Measurements from ENCODE around the gene RETSAT. TPM values are rescaled to one million over a fixed set of nuclear protein-coding genes. Genes with fewer than 3 reads are reported as not detected.

The RETSAT gene
- total and polyA plus RNA-seq, 2 of the 13 experiments (the other 11 are each of a cell fraction or from before 2014, with no cell fraction given) = 46.7 to 61.0 TPM

- TF ChIP-seq ZNF160 (CRISPR knock-in tag; IDR thresholded peaks at IDR 0.05) = no peak
- TF ChIP-seq SOX6 (IDR thresholded peaks at IDR 0.05) = no peak
- peak; percentile 35 for TF ChIP-seq SOX6 (CRISPR knock-in tag; IDR thresholded peaks at IDR 0.05)
- no peak for TF ChIP-seq CREBL2 (CRISPR knock-in tag; IDR thresholded peaks at IDR 0.05; ENCODE audit: borderline replicate concordance)
- no peak for TF ChIP-seq ZFP36L1 (CRISPR knock-in tag; IDR thresholded peaks at IDR 0.05)
- no peak for TF ChIP-seq SYNCRIP (IDR thresholded peaks at IDR 0.05; ENCODE audit: insufficient read depth, low read depth, low read length)
- TF ChIP-seq SNAI1 (CRISPR knock-in tag; IDR thresholded peaks at IDR 0.05; ENCODE audit: borderline replicate concordance) = no peak
- peak; percentile 37; the same call in 1 of the 2 replicates for TF ChIP-seq ARID4A (CRISPR knock-in tag; IDR thresholded peaks at IDR 0.05; ENCODE audit: borderline replicate concordance)
- no peak for TF ChIP-seq ZMYM2 (CRISPR knock-in tag; IDR thresholded peaks at IDR 0.05)
- TF ChIP-seq MATR3 (CRISPR knock-in tag; IDR thresholded peaks at IDR 0.05) = 0 out of 2 replicates have a peak, but pooled peaks have one; percentile 29
- no peak for TF ChIP-seq JUNB (CRISPR knock-in tag; IDR thresholded peaks at IDR 0.05; ENCODE audit: borderline replicate concordance)
- TF ChIP-seq ZNF558 (CRISPR knock-in tag; IDR thresholded peaks at IDR 0.05; ENCODE audit: borderline replicate concordance) = no peak
- TF ChIP-seq ZNF580 (CRISPR knock-in tag; IDR thresholded peaks at IDR 0.05; ENCODE audit: borderline replicate concordance, low read depth) = 0 out of 2 replicates have a peak, but pooled peaks have one; percentile 49
- TF ChIP-seq PHF8 (CRISPR knock-in tag; IDR thresholded peaks at IDR 0.05) = no peak; the same call in 1 of the 2 replicates
- no peak for TF ChIP-seq ZKSCAN1 (IDR thresholded peaks at IDR 0.05; ENCODE audit: low read length)
- TF ChIP-seq, protein P1, sequence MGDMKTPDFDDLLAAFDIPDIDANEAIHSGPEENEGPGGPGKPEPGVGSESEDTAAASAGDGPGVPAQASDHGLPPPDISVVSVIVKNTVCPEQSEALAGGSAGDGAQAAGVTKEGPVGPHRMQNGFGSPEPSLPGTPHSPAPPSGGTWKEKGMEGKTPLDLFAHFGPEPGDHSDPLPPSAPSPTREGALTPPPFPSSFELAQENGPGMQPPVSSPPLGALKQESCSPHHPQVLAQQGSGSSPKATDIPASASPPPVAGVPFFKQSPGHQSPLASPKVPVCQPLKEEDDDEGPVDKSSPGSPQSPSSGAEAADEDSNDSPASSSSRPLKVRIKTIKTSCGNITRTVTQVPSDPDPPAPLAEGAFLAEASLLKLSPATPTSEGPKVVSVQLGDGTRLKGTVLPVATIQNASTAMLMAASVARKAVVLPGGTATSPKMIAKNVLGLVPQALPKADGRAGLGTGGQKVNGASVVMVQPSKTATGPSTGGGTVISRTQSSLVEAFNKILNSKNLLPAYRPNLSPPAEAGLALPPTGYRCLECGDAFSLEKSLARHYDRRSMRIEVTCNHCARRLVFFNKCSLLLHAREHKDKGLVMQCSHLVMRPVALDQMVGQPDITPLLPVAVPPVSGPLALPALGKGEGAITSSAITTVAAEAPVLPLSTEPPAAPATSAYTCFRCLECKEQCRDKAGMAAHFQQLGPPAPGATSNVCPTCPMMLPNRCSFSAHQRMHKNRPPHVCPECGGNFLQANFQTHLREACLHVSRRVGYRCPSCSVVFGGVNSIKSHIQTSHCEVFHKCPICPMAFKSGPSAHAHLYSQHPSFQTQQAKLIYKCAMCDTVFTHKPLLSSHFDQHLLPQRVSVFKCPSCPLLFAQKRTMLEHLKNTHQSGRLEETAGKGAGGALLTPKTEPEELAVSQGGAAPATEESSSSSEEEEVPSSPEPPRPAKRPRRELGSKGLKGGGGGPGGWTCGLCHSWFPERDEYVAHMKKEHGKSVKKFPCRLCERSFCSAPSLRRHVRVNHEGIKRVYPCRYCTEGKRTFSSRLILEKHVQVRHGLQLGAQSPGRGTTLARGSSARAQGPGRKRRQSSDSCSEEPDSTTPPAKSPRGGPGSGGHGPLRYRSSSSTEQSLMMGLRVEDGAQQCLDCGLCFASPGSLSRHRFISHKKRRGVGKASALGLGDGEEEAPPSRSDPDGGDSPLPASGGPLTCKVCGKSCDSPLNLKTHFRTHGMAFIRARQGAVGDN (CRISPR knock-in tag; IDR thresholded peaks at IDR 0.05) = peak; percentile 86
- TF ChIP-seq FLYWCH1 (CRISPR knock-in tag; IDR thresholded peaks at IDR 0.05) = no peak
- no peak for TF ChIP-seq ZC3H13 (CRISPR knock-in tag; IDR thresholded peaks at IDR 0.05)
- TF ChIP-seq ZNF263 (CRISPR knock-in tag; IDR thresholded peaks at IDR 0.05) = no peak
Measured at GRCh38 chr2:85308896-85309555, 45.3 kb downstream of the RETSAT start (continued).

Data from HepG2 (cell line).